A549 (cell line): ENCODE results near the gene GTF3C1. TPM values are rescaled to one million over a fixed set of nuclear protein-coding genes. Genes with fewer than 3 reads are reported as not detected.

ENCODE experiments used
- ATAC-seq, 2 experiments: fragments of 200-7000 bp in 1 of 2; fragments of >200 bp in 1 of 2; cut with Nextera tagmentation in 1 of 2; cut with Tn5 transposase in 1 of 2; 3 replicates each; pipeline versions ENCODE4 v1.8.0 to v1.9.1; 2018 to 2020; ENCODE audit warnings: mild to moderate bottlenecking in 1 of 2, moderate library complexity in 1 of 2
- CTCF ChIA-PET: fragments of 300-600 bp; sonication (Branson Sonifier 250); formaldehyde crosslinking; extraction: SDS; loops from one replicate; lab custom pipeline; 2021; ENCODE audit warnings: antibody characterized with exemption, inconsistent platforms; lab: Yijun Ruan, JAX
- POLR2A ChIA-PET: fragments of 350-600 bp; formaldehyde crosslinking; extraction: SDS; loops from one replicate; lab custom pipeline; 2021; ENCODE audit warnings: antibody characterized with exemption, inconsistent platforms; lab: Yijun Ruan, JAX
- DNase-seq, 2 experiments: peaks; one replicate each; pipeline versions ENCODE4 v3.0.0 to v3.0.0-alpha.2; 2011 to 2016; ENCODE audit warnings: low read depth in 1 of 2, low spot score in 1 of 2
- FAIRE-seq: peaks from 2 replicates; lab custom pipeline; 2011; peaks lifted over from hg19 to GRCh38; lab: Jason Lieb, UNC
- H3K27ac ChIP-seq, 2 experiments: fragments of >200 bp; sonication (Bioruptor Twin); formaldehyde crosslinking; 3 replicates each; pipeline ENCODE4 v1.5.1; 2016 to 2017
- H3K4me1 ChIP-seq: fragments of >200 bp; sonication (Bioruptor Twin); formaldehyde crosslinking; 3 replicates; pipeline ENCODE4 v1.6.1; 2016
- H3K4me2 ChIP-seq: fragments of >200 bp; sonication (Bioruptor Twin); formaldehyde crosslinking; 3 replicates; pipeline ENCODE4 v1.6.1; 2016
- H3K4me3 ChIP-seq: fragments of >200 bp; sonication (Bioruptor Twin); formaldehyde crosslinking; 3 replicates; pipeline ENCODE4 v1.5.1; 2016
- H3K9me3 ChIP-seq: fragments of >200 bp; sonication (Bioruptor Twin); formaldehyde crosslinking; 3 replicates; pipeline ENCODE4 v1.6.1; 2016
- BHLHE40 ChIP-seq: IDR thresholded peaks from 2 replicates; pipeline ENCODE4 v1.6.1; 2012; ENCODE audit warnings: low read depth, low read length, inconsistent platforms
- CBX2 ChIP-seq: fragments of 200-600 bp; sonication (generic); IDR thresholded peaks from 2 replicates; pipeline ENCODE4 v1.6.1; 2016; ENCODE audit warnings: low read depth, mild to moderate bottlenecking, borderline replicate concordance
- CHD2 ChIP-seq: fragments of 150-350 bp; IDR thresholded peaks from 2 replicates; pipeline ENCODE4 v1.6.1; 2014; ENCODE audit warnings: low read length; ENCODE audit not compliant: partially characterized antibody
- CTCF ChIP-seq: fragments of >200 bp; sonication (Bioruptor Twin); formaldehyde crosslinking; IDR thresholded peaks from 3 replicates; pipeline ENCODE4 v1.5.1; 2016
- FOSB ChIP-seq: fragments of 250-450 bp; sonication (Bioruptor Pico); IDR thresholded peaks from 2 replicates; pipeline ENCODE4 v1.5.0; 2020; ENCODE audit warnings: mild to moderate bottlenecking, moderate library complexity
- FOSL2 ChIP-seq, 2 experiments: fragments of 450-650 bp in 1 of 2; fragments of >200 bp in 1 of 2; sonication (Bioruptor Twin) in 1 of 2; formaldehyde crosslinking; IDR thresholded peaks; 2 replicates each; pipeline versions ENCODE4 v1.5.0 to v1.6.1; 2016 to 2020; ENCODE audit warnings: mild to moderate bottlenecking in 1 of 2, moderate library complexity in 1 of 2
- HDAC2 ChIP-seq: fragments of 200-600 bp; sonication (generic); IDR thresholded peaks from 2 replicates; pipeline ENCODE4 v1.6.1; 2016
- HES2 ChIP-seq: fragments of >200 bp; sonication (Bioruptor Twin); formaldehyde crosslinking; IDR thresholded peaks from 2 replicates; pipeline ENCODE4 v1.6.1; 2016
- HOXB13 ChIP-seq: fragments of 250-450 bp; sonication (Bioruptor Pico); IDR thresholded peaks from 2 replicates; pipeline ENCODE4 v1.5.0; 2020; ENCODE audit warnings: low read depth, mild to moderate bottlenecking, moderate library complexity
- JUNB ChIP-seq: fragments of >200 bp; sonication (Bioruptor Twin); formaldehyde crosslinking; IDR thresholded peaks from 2 replicates; pipeline ENCODE4 v1.6.1; 2016
- KDM5A ChIP-seq: fragments of 200-600 bp; sonication (generic); IDR thresholded peaks from 2 replicates; pipeline ENCODE4 v1.6.1; 2016; ENCODE audit warnings: antibody characterized with exemption, mild to moderate bottlenecking
- MAX ChIP-seq: IDR thresholded peaks from 2 replicates; pipeline ENCODE4 v1.6.1; 2012
- MAZ ChIP-seq: fragments of 150-350 bp; IDR thresholded peaks from 2 replicates; pipeline ENCODE4 v1.6.1; 2014; ENCODE audit warnings: antibody characterized with exemption, low read depth, low read length, borderline replicate concordance
- PBX3 ChIP-seq: IDR thresholded peaks from 2 replicates; pipeline ENCODE4 v1.6.1; 2012
- RFX5 ChIP-seq: fragments of 450-650 bp; IDR thresholded peaks from 2 replicates; pipeline ENCODE4 v1.7.1; 2014; ENCODE audit warnings: antibody characterized with exemption, mild to moderate bottlenecking, moderate library complexity
- SMC3 ChIP-seq: fragments of >200 bp; sonication (Bioruptor Twin); formaldehyde crosslinking; IDR thresholded peaks from 3 replicates; pipeline ENCODE4 v1.6.1; 2018; ENCODE audit warnings: inconsistent platforms
- TFCP2L1 ChIP-seq: fragments of 250-450 bp; sonication (Bioruptor Pico); IDR thresholded peaks from 2 replicates; pipeline ENCODE4 v1.5.0; 2021; ENCODE audit warnings: mild to moderate bottlenecking
- TP53 ChIP-seq: fragments of 250-450 bp; sonication (Bioruptor Pico); IDR thresholded peaks from 2 replicates; pipeline ENCODE4 v1.5.0; 2021; ENCODE audit warnings: mild to moderate bottlenecking, moderate library complexity
- ZNF302 ChIP-seq: fragments of 250-450 bp; sonication (Bioruptor Pico); IDR thresholded peaks from 2 replicates; pipeline ENCODE4 v1.9.0; 2021; ENCODE audit warnings: inconsistent platforms, mild to moderate bottlenecking, moderate library complexity
- WGBS: methylation state at CpG from one replicate; pipeline ENCODE4 v1.1.6; 2017; ENCODE audit errors: missing lambda C conversion rate; 5-methylcytosine and 5-hydroxymethylcytosine counted together
- polyA plus RNA-seq, 4 experiments: library from polyadenylated mRNA; depleted of rRNA in 3 of 4; stranded (reverse); fragments of >200 nt; fragmentation: RNase III in 1 of 4; extraction: RNeasy Plus Mini Kit Qiagen cat#74134 plus additional on column Dnase treatment in 1 of 4; gene quantifications; 2 replicates in 3 of 4; 3 replicates in 1 of 4; pipeline ENCODE4 v1.2.3, GENCODE V29; 2011 to 2017
- TF ChIP-seq, protein P1 (sequence below): fragments of 250-450 bp; sonication (Bioruptor Pico); IDR thresholded peaks from 2 replicates; pipeline ENCODE4 v1.5.0; 2021; ENCODE audit warnings: mild to moderate bottlenecking, moderate library complexity, borderline replicate concordance
- TF ChIP-seq, protein P2 (sequence below): fragments of 250-450 bp; sonication (Bioruptor Pico); IDR thresholded peaks from 2 replicates; pipeline ENCODE4 v1.5.0; 2020; ENCODE audit warnings: low read depth, mild to moderate bottlenecking, moderate library complexity

The GTF3C1 gene
- polyA plus RNA-seq, 2 of the 4 experiments (the other 2 are of a cell fraction) = 41.6 to 54.2 TPM

GRCh38 chr16:27480761-27481160 is 69.0 kb downstream of the GTF3C1 start:
- no peak overlapping the region for H3K4me3 ChIP-seq
- CTCF ChIA-PET = no interaction called here

DNA sequence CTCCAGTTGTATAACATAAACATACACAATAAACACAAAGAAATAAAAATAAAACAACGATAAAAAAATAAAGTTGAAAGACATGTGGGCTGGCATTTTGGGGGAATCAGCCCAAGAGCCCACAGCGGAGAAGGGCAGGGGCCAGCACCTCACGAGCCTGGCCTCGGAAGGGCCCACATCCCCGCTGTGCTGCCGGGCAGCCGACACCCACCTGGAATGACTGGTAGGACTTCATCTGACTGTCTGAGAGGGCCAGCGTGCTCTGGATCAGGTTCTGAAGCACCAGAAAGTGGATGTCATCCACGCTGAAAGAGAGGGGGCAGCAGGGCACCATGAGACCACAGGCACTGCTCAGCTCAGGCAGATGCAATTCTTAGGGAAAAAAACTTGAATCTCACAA is 73.5 kb downstream of the GTF3C1 start:
- ATAC-seq (no peak), FAIRE-seq (no peak), DNase-seq (no peak)
- 91% methylated on average over 9 of the region's 9 CpGs for WGBS
- H3K9me3 ChIP-seq = no peaks in the 10 kb centered on the region
- H3K4me1 ChIP-seq = no peaks in the 10 kb centered on the region
- no peak overlapping the region for H3K27ac ChIP-seq
- TF ChIP-seq CTCF (no peak), CHD2 (no peak), TFCP2L1 (no peak), BHLHE40 (no peak), PBX3 (no peak), CBX2 (no peak), KDM5A (no peak), HDAC2 (no peak), FOSB (CRISPR knock-in tag) (no peak), MAX (no peak), TP53 (CRISPR knock-in tag) (no peak), RFX5 (no peak), HOXB13 (CRISPR knock-in tag) (no peak), ZNF302 (CRISPR knock-in tag) (no peak), SMC3 (no peak)
- TF ChIP-seq, protein P1, sequence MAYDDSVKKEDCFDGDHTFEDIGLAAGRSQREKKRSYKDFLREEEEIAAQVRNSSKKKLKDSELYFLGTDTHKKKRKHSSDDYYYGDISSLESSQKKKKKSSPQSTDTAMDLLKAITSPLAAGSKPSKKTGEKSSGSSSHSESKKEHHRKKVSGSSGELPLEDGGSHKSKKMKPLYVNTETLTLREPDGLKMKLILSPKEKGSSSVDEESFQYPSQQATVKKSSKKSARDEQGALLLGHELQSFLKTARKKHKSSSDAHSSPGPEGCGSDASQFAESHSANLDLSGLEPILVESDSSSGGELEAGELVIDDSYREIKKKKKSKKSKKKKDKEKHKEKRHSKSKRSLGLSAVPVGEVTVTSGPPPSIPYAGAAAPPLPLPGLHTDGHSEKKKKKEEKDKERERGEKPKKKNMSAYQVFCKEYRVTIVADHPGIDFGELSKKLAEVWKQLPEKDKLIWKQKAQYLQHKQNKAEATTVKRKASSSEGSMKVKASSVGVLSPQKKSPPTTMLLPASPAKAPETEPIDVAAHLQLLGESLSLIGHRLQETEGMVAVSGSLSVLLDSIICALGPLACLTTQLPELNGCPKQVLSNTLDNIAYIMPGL (CRISPR knock-in tag) = no peak
- TF ChIP-seq, protein P2, sequence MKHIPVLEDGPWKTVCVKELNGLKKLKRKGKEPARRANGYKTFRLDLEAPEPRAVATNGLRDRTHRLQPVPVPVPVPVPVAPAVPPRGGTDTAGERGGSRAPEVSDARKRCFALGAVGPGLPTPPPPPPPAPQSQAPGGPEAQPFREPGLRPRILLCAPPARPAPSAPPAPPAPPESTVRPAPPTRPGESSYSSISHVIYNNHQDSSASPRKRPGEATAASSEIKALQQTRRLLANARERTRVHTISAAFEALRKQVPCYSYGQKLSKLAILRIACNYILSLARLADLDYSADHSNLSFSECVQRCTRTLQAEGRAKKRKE (CRISPR knock-in tag) = no peak
- ChIA-PET POLR2A (no interaction called here), CTCF (no interaction called here)
- H3K4me2 ChIP-seq = no peak overlapping the region
- H3K4me3 ChIP-seq = no peak overlapping the region

More at GRCh38 chr16:27480761-27481160, 69.0 kb downstream of the GTF3C1 start:
- Histone ChIP-seq H3K4me2 (no peak overlapping the region), H3K27ac (no peak overlapping the region), H3K4me1 (no peaks in the 10 kb centered on the region), H3K9me3 (no peaks in the 10 kb centered on the region)
- no peak for ATAC-seq
- DNase-seq = no peak
- FAIRE-seq = no peak
- no peak for TF ChIP-seq JUNB
- no peak for TF ChIP-seq HES2
- no peak for TF ChIP-seq FOSL2 (IDR thresholded peaks at IDR 0.05)
- TF ChIP-seq FOSL2 (CRISPR knock-in tag; IDR thresholded peaks at IDR 0.05) = no peak
- TF ChIP-seq TP53 (CRISPR knock-in tag) = no peak
- no peak for TF ChIP-seq MAZ
- WGBS = 94% methylated on average over 7 of the region's 7 CpGs
- POLR2A ChIA-PET = no interaction called here
